Activated naive CD4-positive, alpha-beta T cell treated with anti-CD3 and anti-CD28 coated beads for 36 hours (primary cell): Measurements from ENCODE around the gene SPRY1. TPM values are rescaled to one million over a fixed set of nuclear protein-coding genes. Genes with fewer than 3 reads are reported as not detected.

Experiments
- CTCF ChIA-PET: fragments of 350-600 bp; sonication (Branson Sonifier 250); formaldehyde crosslinking; loops from one replicate; lab custom pipeline; 2021; ENCODE audit warnings: antibody characterized with exemption; lab: Charles Lee
- DNase-seq: peaks from one replicate; pipeline ENCODE4 v3.0.0-alpha.2; 2020
- H3K27ac Mint-ChIP-seq: one replicate; pipeline ENCODE4 v1.8.0; 2021; ENCODE audit warnings: mild to moderate bottlenecking, mixed read lengths
- H3K27me3 Mint-ChIP-seq: one replicate; pipeline ENCODE4 v1.8.0; 2021; ENCODE audit warnings: low read depth, mixed read lengths
- H3K36me3 Mint-ChIP-seq: one replicate; pipeline ENCODE4 v1.8.0; 2021; ENCODE audit warnings: low read depth, mixed read lengths
- H3K4me1 Mint-ChIP-seq: one replicate; pipeline ENCODE4 v1.8.0; 2021; ENCODE audit warnings: low read depth, mixed read lengths
- H3K4me3 Mint-ChIP-seq: one replicate; pipeline ENCODE4 v1.8.0; 2021; ENCODE audit warnings: mild to moderate bottlenecking, moderate library complexity, mixed read lengths
- H3K9me3 Mint-ChIP-seq: one replicate; pipeline ENCODE4 v1.8.0; 2021; ENCODE audit warnings: mixed read lengths
- intact Hi-C: fragments of 100-400 bp; cut with micrococcal nuclease; formaldehyde crosslinking; loops from one replicate; pipeline ENCODE4 v1.15.1; 2023
- total RNA-seq, 2 experiments: library from RNA; stranded (reverse); gene quantifications; one replicate each; pipeline ENCODE4 v1.2.3, GENCODE V29; 2021

The SPRY1 gene
- total RNA-seq, 2 experiments from 2014 or later: 16.9 to 20.3 TPM

GRCh38 chr4:123356921-123357320, 39.7 kb upstream of the SPRY1 start:
- H3K4me3 Mint-ChIP-seq: no peak overlapping the region
- intact Hi-C loops: no loop called here
- H3K27ac Mint-ChIP-seq: no peak overlapping the region
- peaks cover 2% of the 10 kb centered on the region for H3K4me1 Mint-ChIP-seq
- H3K27me3 Mint-ChIP-seq: peaks cover 12% of the 10 kb centered on the region
- no peaks in the 10 kb centered on the region for H3K9me3 Mint-ChIP-seq
- CTCF ChIA-PET: no interaction called here
- DNase-seq: no peak
- H3K36me3 Mint-ChIP-seq: no peaks in the 10 kb centered on the region

- intact Hi-C loops: no loop called here
- Mint-ChIP-seq H3K9me3 (no peaks in the 10 kb centered on the region), H3K4me3 (no peak overlapping the region), H3K36me3 (no peaks in the 10 kb centered on the region), H3K27ac (no peak overlapping the region), H3K4me1 (no peaks in the 10 kb centered on the region), H3K27me3 (peaks cover 10% of the 10 kb centered on the region)
- CTCF ChIA-PET: interaction anchor here (0.6 to 1.0 kb wide), 2 partner anchors 204 to 602 kb away, joined by 3 read pairs; no protein-coding TSS in a partner anchor
- no peak for DNase-seq
These were observed 36.9 kb upstream of the SPRY1 start for GRCh38 chr4:123359449-123360315.

- no peak overlapping the region for H3K27ac Mint-ChIP-seq
- CTCF ChIA-PET: no interaction called here
- no peaks in the 10 kb centered on the region for H3K36me3 Mint-ChIP-seq
- peaks cover 10% of the 10 kb centered on the region for H3K27me3 Mint-ChIP-seq
- intact Hi-C loops: no loop called here
- no peaks in the 10 kb centered on the region for H3K4me1 Mint-ChIP-seq
- DNase-seq: no peak
- no peaks in the 10 kb centered on the region for H3K9me3 Mint-ChIP-seq
- no peak overlapping the region for H3K4me3 Mint-ChIP-seq
These were observed 35.3 kb upstream of the SPRY1 start for GRCh38 chr4:123361195-123361861.

GRCh38 chr4:123362103-123362502, 34.5 kb upstream of the SPRY1 start:
- intact Hi-C loops: no loop called here

GRCh38 chr4:123363729-123364128, 32.9 kb upstream of the SPRY1 start:
- Mint-ChIP-seq H3K4me3 (no peak overlapping the region), H3K27me3 (peaks cover 5% of the 10 kb centered on the region), H3K4me1 (no peaks in the 10 kb centered on the region), H3K9me3 (no peaks in the 10 kb centered on the region), H3K36me3 (no peaks in the 10 kb centered on the region), H3K27ac (no peak overlapping the region)
- DNase-seq: no peak
- CTCF ChIA-PET: no interaction called here
- intact Hi-C loops: no loop called here

More at GRCh38 chr4:123362103-123362502, 34.5 kb upstream of the SPRY1 start:
- Mint-ChIP-seq H3K4me3 (no peak overlapping the region), H3K4me1 (no peaks in the 10 kb centered on the region), H3K27ac (no peak overlapping the region), H3K27me3 (peaks cover 8% of the 10 kb centered on the region), H3K36me3 (no peaks in the 10 kb centered on the region), H3K9me3 (no peaks in the 10 kb centered on the region)
- no peak for DNase-seq
- CTCF ChIA-PET: interaction anchor here (0.6 kb wide), 1 partner anchor 16 kb away, joined by 3 read pairs; no protein-coding TSS in a partner anchor

GRCh38 chr4:123364906-123365305, 31.7 kb upstream of the SPRY1 start:
- H3K9me3 Mint-ChIP-seq: no peaks in the 10 kb centered on the region

GRCh38 chr4:123365412-123365811, 31.2 kb upstream of the SPRY1 start:
- Mint-ChIP-seq H3K27me3 (no peaks in the 10 kb centered on the region), H3K36me3 (no peaks in the 10 kb centered on the region), H3K9me3 (no peaks in the 10 kb centered on the region), H3K4me3 (no peak overlapping the region), H3K4me1 (no peaks in the 10 kb centered on the region), H3K27ac (no peak overlapping the region)
- DNase-seq: no peak
- CTCF ChIA-PET: no interaction called here
- intact Hi-C loops: no loop called here

More at GRCh38 chr4:123364906-123365305, 31.7 kb upstream of the SPRY1 start:
- H3K4me1 Mint-ChIP-seq: no peaks in the 10 kb centered on the region
- no peaks in the 10 kb centered on the region for H3K27me3 Mint-ChIP-seq
- DNase-seq: no peak
- H3K36me3 Mint-ChIP-seq: no peaks in the 10 kb centered on the region
- intact Hi-C loops: no loop called here
- CTCF ChIA-PET: no interaction called here
- no peak overlapping the region for H3K27ac Mint-ChIP-seq
- H3K4me3 Mint-ChIP-seq: no peak overlapping the region

- Mint-ChIP-seq H3K27ac (no peak overlapping the region), H3K27me3 (no peaks in the 10 kb centered on the region), H3K36me3 (no peaks in the 10 kb centered on the region), H3K9me3 (no peaks in the 10 kb centered on the region), H3K4me3 (no peak overlapping the region), H3K4me1 (no peaks in the 10 kb centered on the region)
- no peak for DNase-seq
- CTCF ChIA-PET: no interaction called here
- intact Hi-C loops: no loop called here
These were observed 30.3 kb upstream of the SPRY1 start for GRCh38 chr4:123366144-123366748.

GRCh38 chr4:123378794-123379193, 17.8 kb upstream of the SPRY1 start:
- Mint-ChIP-seq H3K9me3 (no peaks in the 10 kb centered on the region), H3K4me3 (no peak overlapping the region), H3K36me3 (no peaks in the 10 kb centered on the region), H3K27me3 (peaks cover 10% of the 10 kb centered on the region), H3K4me1 (no peaks in the 10 kb centered on the region), H3K27ac (no peak overlapping the region)
- CTCF ChIA-PET: no interaction called here
- DNase-seq: no peak
- intact Hi-C loops: no loop called here

- Mint-ChIP-seq H3K27ac (no peak overlapping the region), H3K36me3 (no peaks in the 10 kb centered on the region), H3K4me1 (no peaks in the 10 kb centered on the region), H3K27me3 (peaks cover 10% of the 10 kb centered on the region), H3K9me3 (no peaks in the 10 kb centered on the region), H3K4me3 (no peak overlapping the region)
- intact Hi-C loops: no loop called here
- CTCF ChIA-PET: no interaction called here
- DNase-seq: no peak
These were observed 17.2 kb upstream of the SPRY1 start for GRCh38 chr4:123379392-123379791.

- Mint-ChIP-seq H3K4me3 (no peak overlapping the region), H3K4me1 (no peaks in the 10 kb centered on the region), H3K36me3 (no peaks in the 10 kb centered on the region), H3K9me3 (no peaks in the 10 kb centered on the region), H3K27ac (no peak overlapping the region), H3K27me3 (peaks cover 10% of the 10 kb centered on the region)
- intact Hi-C loops: no loop called here
- no peak for DNase-seq
- CTCF ChIA-PET: interaction anchor here (0.6 kb wide), 2 partner anchors 587 to 1897 kb away, joined by 3 read pairs; no protein-coding TSS in a partner anchor
These were observed 15.6 kb upstream of the SPRY1 start for GRCh38 chr4:123380728-123381716.
